H9 (cell line): Measurements from ENCODE around the gene STOML3. TPM values are rescaled to one million over a fixed set of nuclear protein-coding genes. Genes with fewer than 3 reads are reported as not detected.

Source experiments
- DNase-seq: peaks from one replicate; pipeline ENCODE4 v3.0.0-alpha.2; 2017
- H2AFZ ChIP-seq: one replicate; pipeline ENCODE4 v1.6.1; 2013; ENCODE audit warnings: mild to moderate bottlenecking, low read length, control low read depth, moderate library complexity
- H2AK5ac ChIP-seq: 2 replicates; pipeline ENCODE4 v1.6.1; 2013; ENCODE audit warnings: low read length, control low read depth, mixed read lengths; ENCODE audit not compliant: insufficient read length
- H2BK120ac ChIP-seq: one replicate; pipeline ENCODE4 v1.6.1; 2013; ENCODE audit warnings: low read depth, mild to moderate bottlenecking, low read length, control low read depth, inconsistent platforms; ENCODE audit not compliant: poor library complexity, severe bottlenecking
- H2BK12ac ChIP-seq: 2 replicates; pipeline ENCODE4 v1.6.1; 2013; ENCODE audit warnings: low read length, control low read depth, mixed read lengths, low read depth; ENCODE audit not compliant: insufficient read length
- H2BK15ac ChIP-seq: 2 replicates; pipeline ENCODE4 v1.6.1; 2013; ENCODE audit warnings: low read depth, low read length, control low read depth
- H2BK20ac ChIP-seq: one replicate; pipeline ENCODE4 v1.6.1; 2013; ENCODE audit warnings: low read depth, mild to moderate bottlenecking, low read length, control low read depth, inconsistent platforms; ENCODE audit not compliant: poor library complexity, severe bottlenecking
- H2BK5ac ChIP-seq: 2 replicates; pipeline ENCODE4 v1.6.1; 2013; ENCODE audit warnings: low read length, control low read depth, mixed read lengths; ENCODE audit not compliant: insufficient read length
- H3K14ac ChIP-seq: 2 replicates; pipeline ENCODE4 v1.6.1; 2013; ENCODE audit warnings: low read length, control low read depth; ENCODE audit not compliant: insufficient read depth
- H3K18ac ChIP-seq: 2 replicates; pipeline ENCODE4 v1.6.1; 2013; ENCODE audit warnings: low read depth, mild to moderate bottlenecking, mixed read lengths, low read length, control low read depth; ENCODE audit not compliant: insufficient read length
- H3K23ac ChIP-seq: 2 replicates; pipeline ENCODE4 v1.6.1; 2013; ENCODE audit warnings: low read length, control low read depth, mixed read lengths, low read depth; ENCODE audit not compliant: insufficient read length
- H3K23me2 ChIP-seq: 2 replicates; pipeline ENCODE4 v1.6.1; 2013; ENCODE audit warnings: low read depth, mild to moderate bottlenecking, mixed read lengths, low read length, control low read depth; ENCODE audit not compliant: insufficient read length, poor library complexity, severe bottlenecking
- H3K27ac ChIP-seq: 2 replicates; pipeline ENCODE4 v1.5.1; 2013; ENCODE audit warnings: low read length, control low read depth, mixed read lengths, low read depth; ENCODE audit not compliant: insufficient read length
- H3K27me3 ChIP-seq: 2 replicates; pipeline ENCODE4 v1.6.1; 2013; ENCODE audit warnings: low read length, control low read depth, inconsistent platforms; ENCODE audit not compliant: insufficient read depth
- H3K4ac ChIP-seq: 2 replicates; pipeline ENCODE4 v1.6.1; 2013; ENCODE audit warnings: low read depth, mild to moderate bottlenecking, control low read depth, inconsistent platforms, low read length, moderate library complexity
- H3K4me1 ChIP-seq: 2 replicates; pipeline ENCODE4 v1.6.1; 2013; ENCODE audit warnings: low read length, control low read depth, inconsistent platforms; ENCODE audit not compliant: insufficient read depth
- H3K4me2 ChIP-seq: 2 replicates; pipeline ENCODE4 v1.6.1; 2013; ENCODE audit warnings: low read length, control low read depth, mixed read lengths; ENCODE audit not compliant: insufficient read length, insufficient read depth
- H3K56ac ChIP-seq: 2 replicates; pipeline ENCODE4 v1.6.1; 2013; ENCODE audit warnings: low read depth, mild to moderate bottlenecking, mixed read lengths, low read length, control low read depth; ENCODE audit not compliant: insufficient read length
- H3K79me1 ChIP-seq: 2 replicates; pipeline ENCODE4 v1.6.1; 2013; ENCODE audit warnings: low read depth, mild to moderate bottlenecking, moderate library complexity, low read length, control low read depth, inconsistent platforms; ENCODE audit not compliant: insufficient read depth, poor library complexity, severe bottlenecking
- H3K79me2 ChIP-seq: 2 replicates; pipeline ENCODE4 v1.6.1; 2013; ENCODE audit warnings: low read length, control low read depth, inconsistent platforms; ENCODE audit not compliant: insufficient read depth
- H3K9ac ChIP-seq: 2 replicates; pipeline ENCODE4 v1.6.1; 2013; ENCODE audit warnings: low read length, control low read depth, mixed read lengths; ENCODE audit not compliant: insufficient read length; ENCODE audit errors: extremely low read depth
- H3K9me3 ChIP-seq: one replicate; pipeline ENCODE4 v1.6.1; 2013; ENCODE audit warnings: low read depth, low read length, inconsistent platforms; ENCODE audit not compliant: control insufficient read depth
- H3T11ph ChIP-seq: one replicate; pipeline ENCODE4 v1.6.1; 2013; ENCODE audit warnings: mild to moderate bottlenecking, low read length, control low read depth, inconsistent platforms
- H4K20me1 ChIP-seq: one replicate; pipeline ENCODE4 v1.6.1; 2013; ENCODE audit not compliant: control insufficient read depth, insufficient read length, insufficient read depth
- H4K5ac ChIP-seq: 2 replicates; pipeline ENCODE4 v1.6.1; 2013; ENCODE audit warnings: low read depth, mild to moderate bottlenecking, mixed read lengths, low read length, control low read depth; ENCODE audit not compliant: insufficient read length
- H4K8ac ChIP-seq: replicated peaks from 2 replicates; pipeline ENCODE4 v1.6.1; 2013; ENCODE audit warnings: low read length, control low read depth, mixed read lengths, low read depth; ENCODE audit not compliant: insufficient read length
- H4K91ac ChIP-seq: 2 replicates; pipeline ENCODE4 v1.6.1; 2013; ENCODE audit warnings: low read depth, mild to moderate bottlenecking, moderate library complexity, mixed read lengths, low read length, control low read depth; ENCODE audit not compliant: insufficient read length
- H3K27ac Mint-ChIP-seq, 3 experiments: 2 replicates in 2 of 3; 3 replicates in 1 of 3; pipeline ENCODE4 v1.8.0; 2020 to 2021; ENCODE audit warnings: mixed read lengths in 3 of 3, mild to moderate bottlenecking in 1 of 3, moderate library complexity in 1 of 3
- H3K27me3 Mint-ChIP-seq: 2 replicates; pipeline ENCODE4 v1.8.0; 2021; ENCODE audit warnings: low read depth, mild to moderate bottlenecking, moderate library complexity, mixed read lengths
- H3K36me3 Mint-ChIP-seq, 3 experiments: 2 replicates in 2 of 3; 3 replicates in 1 of 3; pipeline ENCODE4 v1.8.0; 2020 to 2021; ENCODE audit warnings: low read depth in 3 of 3, mixed read lengths in 3 of 3; ENCODE audit not compliant: insufficient read depth in 1 of 3
- H3K4me1 Mint-ChIP-seq, 2 experiments: 2 replicates each; pipeline ENCODE4 v1.8.0; 2020; ENCODE audit warnings: mixed read lengths in 2 of 2
- H3K4me3 Mint-ChIP-seq, 2 experiments: 2 replicates in 1 of 2; 3 replicates in 1 of 2; pipeline ENCODE4 v1.8.0; 2020 to 2021; ENCODE audit warnings: mild to moderate bottlenecking in 2 of 2, mixed read lengths in 2 of 2, moderate library complexity in 1 of 2
- H3K9me3 Mint-ChIP-seq, 2 experiments: 2 replicates in 1 of 2; 3 replicates in 1 of 2; pipeline ENCODE4 v1.8.0; 2020; ENCODE audit warnings: mild to moderate bottlenecking in 2 of 2, mixed read lengths in 2 of 2, moderate library complexity in 1 of 2
- CTCF ChIP-seq: fragments of 200-600 bp; sonication (generic); conservative IDR thresholded peaks from 3 replicates; pipeline ENCODE4 v1.8.0; 2021; ENCODE audit warnings: antibody characterized with exemption, mild to moderate bottlenecking
- WGBS: extraction: QIAGEN DNeasy Blood & Tissue Kit; methylation state at CpG from one replicate; pipeline ENCODE4 v1.1.7; 2013; ENCODE audit warnings: missing lambda C conversion rate, low lambda C conversion rate, mixed read lengths; ENCODE audit not compliant: insufficient read length; ENCODE audit errors: extremely low coverage; 5-methylcytosine and 5-hydroxymethylcytosine counted together
- total RNA-seq: library from RNA; stranded (reverse); gene quantifications from 2 replicates; pipeline ENCODE4 v1.2.1, GENCODE V29; 2021

Gene STOML3
- total RNA-seq, 1 experiment from 2014 or later, result not detected

GRCh38 chr13:39035799-39036198 is 45.2 kb upstream of the STOML3 start:
- no peak overlapping the region for H3K14ac ChIP-seq
- WGBS, result no CpG with 5 or more reads among the region's 2 CpGs
- H3K4ac ChIP-seq, result no peak overlapping the region
- Mint-ChIP-seq H3K9me3 (no peaks in the 10 kb centered on the region), H3K27me3 (no peaks in the 10 kb centered on the region), H3K4me3 (peak overlapping the region; percentile 90 to 93), H3K4me1 (peaks cover 34 to 39% of the 10 kb centered on the region in 2 experiments), H3K36me3 (peaks cover 4 to 15% (median 11%) of the 10 kb centered on the region in 3 experiments; a peak in 6 of 7 replicates), H3K27ac (peak overlapping the region in 1 of 3 experiments; percentile 61; a peak in 1 of 7 replicates)
- no peaks in the 10 kb centered on the region for H4K20me1 ChIP-seq
- H2BK120ac ChIP-seq, result no peak overlapping the region
- no peak overlapping the region for H4K8ac ChIP-seq
- no peak overlapping the region for H2AK5ac ChIP-seq
- no peaks in the 10 kb centered on the region for H3K9me3 ChIP-seq
- no peak overlapping the region for H3K18ac ChIP-seq
- no peak overlapping the region for H4K91ac ChIP-seq
- peak overlapping the region; percentile 53 for H3K9ac ChIP-seq
- H3K27me3 ChIP-seq, result no peaks in the 10 kb centered on the region
- H4K5ac ChIP-seq, result no peak overlapping the region
- H2BK12ac ChIP-seq, result no peak overlapping the region
- H3K56ac ChIP-seq, result no peak overlapping the region
- H3K27ac ChIP-seq, result no peak overlapping the region
- H2AFZ ChIP-seq, result no peak overlapping the region
- no peak overlapping the region for H3T11ph ChIP-seq
- H3K4me1 ChIP-seq, result no peaks in the 10 kb centered on the region
- no peak overlapping the region for H3K23ac ChIP-seq
- no peak overlapping the region for H2BK20ac ChIP-seq
- H3K79me2 ChIP-seq, result peaks cover 41% of the 10 kb centered on the region
- H3K4me2 ChIP-seq, result peak overlapping the region; percentile 95
- no peak for DNase-seq
- no peak overlapping the region for H2BK15ac ChIP-seq
- H3K23me2 ChIP-seq, result peaks cover 9% of the 10 kb centered on the region
- H3K79me1 ChIP-seq, result peaks cover 3% of the 10 kb centered on the region
- no peak for TF ChIP-seq CTCF
- H2BK5ac ChIP-seq, result no peak overlapping the region
